Upper lobe of left lung (tissue), 4 donors: ENCODE results near the gene ERCC4.

Experiments used
- EP300 ChIP-seq, 4 donors: sonication (generic); formaldehyde crosslinking; IDR thresholded peaks; one replicate each; pipeline ENCODE4 v1.5.1; 2017; ENCODE audit warnings: antibody characterized with exemption in 4 of 4, control low read depth in 2 of 4
- POLR2A ChIP-seq, 4 donors: fragments of 450-650 bp; IDR thresholded peaks; one replicate each; pipeline ENCODE4 v1.5.1; 2016 to 2017; ENCODE audit warnings: antibody characterized with exemption in 4 of 4, mild to moderate bottlenecking in 2 of 4
- POLR2AphosphoS5 ChIP-seq, 2 donors: sonication (generic); formaldehyde crosslinking; IDR thresholded peaks; one replicate each; pipeline ENCODE4 v1.5.1; 2017; ENCODE audit warnings: antibody characterized with exemption in 2 of 2

DNA sequence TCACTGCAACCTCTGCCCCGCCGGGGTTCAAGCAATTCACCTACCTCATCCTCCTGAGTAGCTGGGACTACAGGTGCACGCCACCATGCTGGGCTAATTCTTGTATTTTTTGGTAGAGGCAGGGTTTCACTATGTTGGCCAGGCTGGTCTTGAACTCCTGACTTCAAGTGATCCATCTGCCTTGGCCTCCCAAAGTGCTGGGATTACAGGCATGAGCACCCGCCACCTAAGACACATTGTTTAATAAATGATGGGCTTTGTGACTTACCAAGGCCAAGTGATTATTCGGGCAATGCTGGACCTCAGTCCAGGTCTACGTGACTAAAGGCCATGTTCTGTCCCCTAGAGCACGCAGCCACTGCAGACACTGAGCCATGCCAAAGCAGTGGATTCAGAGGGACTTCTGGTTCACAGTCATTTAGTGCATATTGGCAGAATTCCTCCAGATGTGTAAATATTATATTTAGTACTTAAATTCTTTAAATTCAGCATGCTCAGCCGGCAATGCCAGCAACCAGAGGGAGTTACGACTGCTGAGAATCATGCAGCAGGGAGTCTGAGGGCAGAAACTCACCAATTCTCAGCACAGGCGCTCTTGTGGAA, 4.8 kb upstream of the ERCC4 start:
- no peak for TF ChIP-seq POLR2AphosphoS5 (IDR thresholded peaks at IDR 0.05)
- no peak for TF ChIP-seq POLR2A (IDR thresholded peaks at IDR 0.05)
- TF ChIP-seq EP300 (IDR thresholded peaks at IDR 0.05), result no peak
